ENCODE data around the gene PORCN.
"Not testable (repeated sequence)": the region's sequence is repeated elsewhere in the genome, so short reads cannot be mapped to it uniquely, and the experiment has no call there.

Gene PORCN

GRCh38 chrX:48555731-48556325 lies 47.0 kb downstream of the PORCN start:
- not testable (repeated sequence) for DNase-seq

- no peak for DNase-seq
Measured at GRCh38 chrX:48558271-48558670, 49.5 kb downstream of the PORCN start.

- DNase-seq, result no peak
Measured at GRCh38 chrX:48559636-48560035, 50.8 kb downstream of the PORCN start.

- no peak for DNase-seq
Measured at GRCh38 chrX:48560056-48560455, 51.3 kb downstream of the PORCN start.

- DNase-seq, result no peak
Measured at GRCh38 chrX:48560681-48561080, 51.9 kb downstream of the PORCN start.

- DNase-seq, result no peak
Measured at GRCh38 chrX:48569958-48570357, 61.2 kb downstream of the PORCN start.
